ENCODE results near the gene VRK1. TPM values are rescaled to one million over a fixed set of nuclear protein-coding genes. Genes with fewer than 3 reads are reported as not detected.

The VRK1 gene
- total and polyA plus RNA-seq, 8 donors = 1.2 to 45.7 (median 10.6) TPM; not detected in 1

GRCh38 chr14:96893966-96894622 is 96.9 kb downstream of the VRK1 start:
- Histone ChIP-seq H3K4me1 (no peaks in the 10 kb centered on the region), H3K36me3 (no peaks in the 10 kb centered on the region), H3K27ac (no peak overlapping the region), H3K9me3 (no peaks in the 10 kb centered on the region), H3K27me3 (no peaks in the 10 kb centered on the region), H3K4me3 (no peak overlapping the region)
- WGBS, 5 donors = 81 to 86% (median 84%) methylated on average over 12 of the region's 12 CpGs
- intact Hi-C loops (cut with DNase I; ENCODE audit: low total_unique reads) = no loop called here
- no peak for DNase-seq
- TF ChIP-seq POLR2A (IDR thresholded peaks at IDR 0.05) (no peak), EP300 (IDR thresholded peaks at IDR 0.05) (no peak), CTCF (IDR thresholded peaks at IDR 0.05) (no peak)

- 79 to 90% (median 88%) methylated on average over 8 of the region's 8 CpGs for WGBS, 5 donors
Measured at GRCh38 chr14:96894966-96895365, 97.8 kb downstream of the VRK1 start.

GRCh38 chr14:96895658-96896271 is 98.6 kb downstream of the VRK1 start:
- H3K4me1 ChIP-seq = no peaks in the 10 kb centered on the region
- DNase-seq = no peak
- WGBS, 5 donors = 93 to 98% (median 97%) methylated on average over 5 of the region's 5 CpGs

More at GRCh38 chr14:96894966-96895365, 97.8 kb downstream of the VRK1 start:
- no peaks in the 10 kb centered on the region for H3K4me1 ChIP-seq
- DNase-seq = no peak
- no peaks in the 10 kb centered on the region for H3K36me3 ChIP-seq
- no peaks in the 10 kb centered on the region for H3K9me3 ChIP-seq
- intact Hi-C loops (cut with DNase I; ENCODE audit: low total_unique reads) = no loop called here
- H3K27ac ChIP-seq = no peak overlapping the region
- no peaks in the 10 kb centered on the region for H3K27me3 ChIP-seq
- H3K4me3 ChIP-seq = no peak overlapping the region
- no peak for TF ChIP-seq EP300 (IDR thresholded peaks at IDR 0.05)
- no peak for TF ChIP-seq POLR2AphosphoS5 (IDR thresholded peaks at IDR 0.05)
- TF ChIP-seq CTCF (IDR thresholded peaks at IDR 0.05) = no peak
- no peak for TF ChIP-seq POLR2A (IDR thresholded peaks at IDR 0.05)

GRCh38 chr14:96897184-96897583 is 100.0 kb downstream of the VRK1 start:
- TF ChIP-seq CTCF (IDR thresholded peaks at IDR 0.05) = no peak
- no peak for TF ChIP-seq POLR2AphosphoS5 (IDR thresholded peaks at IDR 0.05)
- TF ChIP-seq EP300 (IDR thresholded peaks at IDR 0.05) = no peak
- TF ChIP-seq POLR2A (IDR thresholded peaks at IDR 0.05) = no peak
- DNase-seq = no peak
- Histone ChIP-seq H3K27ac (no peak overlapping the region), H3K4me1 (no peaks in the 10 kb centered on the region), H3K36me3 (no peaks in the 10 kb centered on the region), H3K9me3 (no peaks in the 10 kb centered on the region), H3K27me3 (no peaks in the 10 kb centered on the region), H3K4me3 (no peak overlapping the region)
- WGBS, 5 donors = 85 to 95% (median 92%) methylated on average over 5 of the region's 5 CpGs
- intact Hi-C loops (cut with DNase I; ENCODE audit: low total_unique reads) = no loop called here

More at GRCh38 chr14:96895658-96896271, 98.6 kb downstream of the VRK1 start:
- H3K27ac ChIP-seq = no peak overlapping the region
- no peak overlapping the region for H3K4me3 ChIP-seq
- TF ChIP-seq CTCF (IDR thresholded peaks at IDR 0.05) = no peak
- TF ChIP-seq POLR2A (IDR thresholded peaks at IDR 0.05) = no peak
- TF ChIP-seq POLR2AphosphoS5 (IDR thresholded peaks at IDR 0.05) = no peak
- no peaks in the 10 kb centered on the region for H3K9me3 ChIP-seq
- intact Hi-C loops (cut with DNase I; ENCODE audit: low total_unique reads) = no loop called here
- no peaks in the 10 kb centered on the region for H3K27me3 ChIP-seq
- no peaks in the 10 kb centered on the region for H3K36me3 ChIP-seq

Data from stomach (tissue), 9 donors.